CD14-positive monocyte (primary cell): ENCODE data around the gene VTI1A. TPM values are rescaled to one million over a fixed set of nuclear protein-coding genes. Genes with fewer than 3 reads are reported as not detected.

Experiments
- DNase-seq, 3 donors: peaks; one replicate each; pipeline ENCODE4 v3.0.0-alpha.2; 2011 to 2022
- H2AFZ ChIP-seq: 2 replicates; pipeline ENCODE4 v1.6.0; 2012; ENCODE audit warnings: mild to moderate bottlenecking, low read depth, low read length, inconsistent platforms; ENCODE audit not compliant: insufficient read depth, poor library complexity, severe bottlenecking
- H3K27ac ChIP-seq, 2 donors: 1 replicate in 1 of 2; 2 replicates in 1 of 2; pipeline ENCODE4 v1.5.1; 2012 to 2013; ENCODE audit warnings: low read length in 2 of 2, control low read depth in 1 of 2, inconsistent platforms in 1 of 2, low read depth in 1 of 2, mild to moderate bottlenecking in 1 of 2
- H3K27me3 ChIP-seq, 2 donors: one replicate each; pipeline versions ENCODE4 v1.6.0 to v1.6.1; 2011 to 2013; ENCODE audit warnings: low read length in 2 of 2; ENCODE audit not compliant: control insufficient read depth in 2 of 2, insufficient read depth in 2 of 2
- H3K36me3 ChIP-seq, 2 donors: replicated peaks in 1 of 2; 1 replicate in 1 of 2; 2 replicates in 1 of 2; pipeline versions ENCODE4 v1.5.1 to v1.6.1; 2012 to 2013; ENCODE audit warnings: low read length in 2 of 2, control low read depth in 1 of 2, inconsistent platforms in 1 of 2, mild to moderate bottlenecking in 1 of 2; ENCODE audit not compliant: insufficient read depth in 2 of 2, control insufficient read depth in 1 of 2
- H3K4me1 ChIP-seq, 2 donors: 1 replicate in 1 of 2; 2 replicates in 1 of 2; pipeline versions ENCODE4 v1.5.1 to v1.6.1; 2012 to 2013; ENCODE audit warnings: low read length in 2 of 2, control low read depth in 1 of 2, inconsistent platforms in 1 of 2, mild to moderate bottlenecking in 1 of 2, moderate library complexity in 1 of 2; ENCODE audit not compliant: insufficient read depth in 2 of 2, control insufficient read depth in 1 of 2
- H3K4me2 ChIP-seq: replicated peaks from 2 replicates; pipeline ENCODE3; 2012; ENCODE audit warnings: low read length, moderate library complexity, mild to moderate bottlenecking; ENCODE audit not compliant: poor library complexity, severe bottlenecking; ENCODE audit errors: extremely low read depth
- H3K4me3 ChIP-seq, 3 experiments: fragments of 200-600 bp in 1 of 3; sonication (generic) in 1 of 3; replicated peaks in 1 of 3; 1 replicate in 2 of 3; 2 replicates in 1 of 3; pipeline ENCODE4 v1.5.1; 2011 to 2013; ENCODE audit warnings: low read length in 3 of 3, mild to moderate bottlenecking in 3 of 3, control low read depth in 2 of 3, low read depth in 2 of 3, inconsistent platforms in 1 of 3, moderate library complexity in 1 of 3
- H3K79me2 ChIP-seq: 2 replicates; pipeline ENCODE4 v1.6.0; 2012; ENCODE audit warnings: mild to moderate bottlenecking, control low read depth, inconsistent platforms, low read length, moderate library complexity; ENCODE audit not compliant: insufficient read depth
- H3K9ac ChIP-seq: 2 replicates; pipeline ENCODE4 v1.6.0; 2017; ENCODE audit warnings: low read length, mild to moderate bottlenecking; ENCODE audit not compliant: insufficient read depth, poor library complexity, severe bottlenecking
- H3K9me3 ChIP-seq, 2 donors: replicated peaks in 1 of 2; 1 replicate in 1 of 2; 2 replicates in 1 of 2; pipeline versions ENCODE4 v1.5.1 to v1.6.1; 2012 to 2013; ENCODE audit warnings: low read length in 2 of 2, control low read depth in 1 of 2; ENCODE audit not compliant: control insufficient read depth in 1 of 2, insufficient read depth in 1 of 2
- H4K20me1 ChIP-seq: 2 replicates; pipeline ENCODE4 v1.6.0; 2012; ENCODE audit warnings: mild to moderate bottlenecking, low read length, control low read depth, moderate library complexity; ENCODE audit not compliant: insufficient read depth
- H3K27ac Mint-ChIP-seq, 7 donors: one replicate each; pipeline ENCODE4 v1.8.0; 2020; ENCODE audit warnings: mild to moderate bottlenecking in 7 of 7, mixed read lengths in 7 of 7, moderate library complexity in 6 of 7, inconsistent platforms in 2 of 7
- H3K27me3 Mint-ChIP-seq, 3 donors: one replicate each; pipeline ENCODE4 v1.8.0; 2021 to 2022; ENCODE audit warnings: low read depth in 3 of 3, mild to moderate bottlenecking in 3 of 3, mixed read lengths in 3 of 3, moderate library complexity in 3 of 3, inconsistent platforms in 1 of 3
- H3K36me3 Mint-ChIP-seq, 2 donors: one replicate each; pipeline ENCODE4 v1.8.0; 2020; ENCODE audit warnings: mixed read lengths in 2 of 2, inconsistent platforms in 1 of 2, mild to moderate bottlenecking in 1 of 2
- H3K4me1 Mint-ChIP-seq: one replicate; pipeline ENCODE4 v1.8.0; 2020; ENCODE audit warnings: mild to moderate bottlenecking, mixed read lengths
- H3K4me3 Mint-ChIP-seq, 2 donors: one replicate each; pipeline ENCODE4 v1.8.0; 2020; ENCODE audit warnings: mild to moderate bottlenecking in 2 of 2, mixed read lengths in 2 of 2, moderate library complexity in 1 of 2
- H3K9me3 Mint-ChIP-seq, 7 donors: one replicate each; pipeline ENCODE4 v1.8.0; 2020 to 2022; ENCODE audit warnings: mixed read lengths in 7 of 7, mild to moderate bottlenecking in 6 of 7, moderate library complexity in 6 of 7, inconsistent platforms in 2 of 7
- CTCF ChIP-seq: fragments of 200-600 bp; IDR thresholded peaks from one replicate; pipeline ENCODE4 v1.8.0; 2022; ENCODE audit warnings: antibody characterized with exemption, mild to moderate bottlenecking
- WGBS: methylation state at CpG from one replicate; pipeline ENCODE4 v1.1.5; 2013; ENCODE audit warnings: missing lambda C conversion rate; ENCODE audit not compliant: insufficient coverage; 5-methylcytosine and 5-hydroxymethylcytosine counted together
- intact Hi-C, 2 donors: fragments of 100-400 bp; cut with micrococcal nuclease; formaldehyde crosslinking; loops; one replicate each; pipeline versions ENCODE4 v1.15.0 to v1.15.1; 2023
- polyA plus RNA-seq, 3 donors: library from polyadenylated mRNA; depleted of rRNA in 1 of 3; unstranded in 2 of 3; stranded (reverse) in 1 of 3; fragments of 300-500 nt in 2 of 3; fragments of >200 nt in 1 of 3; fragmentation: Illumina TruSeq in 2 of 3; gene quantifications; 1 replicate in 2 of 3; 2 replicates in 1 of 3; pipeline ENCODE4 v1.2.3, GENCODE V29; 2012 to 2021

VTI1A gene
- polyA plus RNA-seq, 3 donors: 23.6 to 25.4 (median 24.1) TPM

- peaks cover 5 to 10% of the 10 kb centered on the region in 2 donors for H3K4me1 ChIP-seq
- Mint-ChIP-seq H3K36me3 (peaks cover 23 to 29% of the 10 kb centered on the region in 2 donors), H3K9me3 (no peaks in the 10 kb centered on the region), H3K27me3 (no peaks in the 10 kb centered on the region), H3K4me1 (peaks cover 20% of the 10 kb centered on the region), H3K4me3 (no peak overlapping the region), H3K27ac (no peak overlapping the region)
- intact Hi-C loops: no loop called here
- no peak overlapping the region for H3K9ac ChIP-seq
- H3K27ac ChIP-seq: no peak overlapping the region
- WGBS: 17% methylated on average over 1 of the region's 1 CpG
- H3K79me2 ChIP-seq: no peaks in the 10 kb centered on the region
- H4K20me1 ChIP-seq: peaks cover 4% of the 10 kb centered on the region
- H3K36me3 ChIP-seq: peaks cover 2 to 31% of the 10 kb centered on the region in 2 donors
- no peak overlapping the region for H3K4me3 ChIP-seq
- TF ChIP-seq CTCF: no peak
- DNase-seq: no peak
- H3K4me2 ChIP-seq: no peak overlapping the region
- no peak overlapping the region for H2AFZ ChIP-seq
- no peaks in the 10 kb centered on the region for H3K27me3 ChIP-seq
- H3K9me3 ChIP-seq: no peaks in the 10 kb centered on the region
These were observed 86.9 kb downstream of the VTI1A start for GRCh38 chr10:112533916-112534315.

- peaks cover 34 to 42% of the 10 kb centered on the region in 2 donors for H3K36me3 Mint-ChIP-seq
- H3K4me1 ChIP-seq: peaks cover 5 to 10% of the 10 kb centered on the region in 2 donors
- no peak overlapping the region for H3K27ac ChIP-seq
- H3K4me1 Mint-ChIP-seq: peaks cover 20% of the 10 kb centered on the region
- no peak overlapping the region for H3K4me2 ChIP-seq
- H3K36me3 ChIP-seq: peaks cover 8 to 35% of the 10 kb centered on the region in 2 donors
- H3K9me3 Mint-ChIP-seq: no peaks in the 10 kb centered on the region
- TF ChIP-seq CTCF: no peak
- H3K27me3 Mint-ChIP-seq: no peaks in the 10 kb centered on the region
- intact Hi-C loops: no loop called here
- DNase-seq: no peak
- H3K9ac ChIP-seq: no peak overlapping the region
- peak overlapping the region in 1 of 7 donors; percentile 4 for H3K27ac Mint-ChIP-seq
- H2AFZ ChIP-seq: no peak overlapping the region
- no peaks in the 10 kb centered on the region for H3K27me3 ChIP-seq
- peaks cover 4% of the 10 kb centered on the region for H4K20me1 ChIP-seq
- no peaks in the 10 kb centered on the region for H3K79me2 ChIP-seq
- no peaks in the 10 kb centered on the region for H3K9me3 ChIP-seq
- no CpG with 5 or more reads among the region's 3 CpGs for WGBS
- no peak overlapping the region for H3K4me3 ChIP-seq
- no peak overlapping the region for H3K4me3 Mint-ChIP-seq
These were observed 88.5 kb downstream of the VTI1A start for GRCh38 chr10:112535531-112535951.
